ENCODE data around the gene VSIG4. TPM values are rescaled to one million over a fixed set of nuclear protein-coding genes. Genes with fewer than 3 reads are reported as not detected.

VSIG4 gene
- total RNA-seq, 1 experiment from 2014 or later, result not detected

- no CpG with 5 or more reads among the region's 1 CpG for WGBS (ENCODE audit: extremely low coverage, insufficient read length, low lambda C conversion rate)
- Histone ChIP-seq H3K14ac (ENCODE audit: insufficient read depth, low read length) (no peak overlapping the region), H2BK5ac (ENCODE audit: insufficient read length, low read length) (no peak overlapping the region), H3K79me1 (ENCODE audit: insufficient read depth, low read depth, low read length, poor library complexity, severe bottlenecking) (no peaks in the 10 kb centered on the region), H3K9ac (ENCODE audit: extremely low read depth, insufficient read length, low read length) (no peak overlapping the region), H3K9me3 (ENCODE audit: control insufficient read depth, low read depth, low read length) (peaks cover 34% of the 10 kb centered on the region), H3K4ac (ENCODE audit: low read depth, low read length) (no peak overlapping the region), H2AFZ (ENCODE audit: low read length) (no peak overlapping the region), H3K23me2 (ENCODE audit: insufficient read length, low read depth, low read length, poor library complexity, severe bottlenecking) (no peaks in the 10 kb centered on the region), H2BK20ac (ENCODE audit: low read depth, low read length, poor library complexity, severe bottlenecking) (no peak overlapping the region), H3T11ph (ENCODE audit: low read length) (no peak overlapping the region), H2BK12ac (ENCODE audit: insufficient read length, low read depth, low read length) (no peak overlapping the region), H3K79me2 (ENCODE audit: insufficient read depth, low read length) (no peaks in the 10 kb centered on the region), H4K20me1 (ENCODE audit: control insufficient read depth, insufficient read depth, insufficient read length) (no peaks in the 10 kb centered on the region), H3K23ac (ENCODE audit: insufficient read length, low read depth, low read length) (no peak overlapping the region), H2BK15ac (ENCODE audit: low read depth, low read length) (no peak overlapping the region), H3K56ac (ENCODE audit: insufficient read length, low read depth, low read length) (no peak overlapping the region), H3K4me1 (ENCODE audit: insufficient read depth, low read length) (no peaks in the 10 kb centered on the region), H2AK5ac (ENCODE audit: insufficient read length, low read length) (no peak overlapping the region), H3K18ac (ENCODE audit: insufficient read length, low read depth, low read length) (no peak overlapping the region), H4K91ac (ENCODE audit: insufficient read length, low read depth, low read length) (no peak overlapping the region), H4K5ac (ENCODE audit: insufficient read length, low read depth, low read length) (no peak overlapping the region), H3K27me3 (ENCODE audit: insufficient read depth, low read length) (no peaks in the 10 kb centered on the region), H3K4me2 (ENCODE audit: insufficient read depth, insufficient read length, low read length) (no peak overlapping the region), H3K27ac (ENCODE audit: insufficient read length, low read depth, low read length) (no peak overlapping the region), H4K8ac (replicated peaks; ENCODE audit: insufficient read length, low read depth, low read length) (no peak overlapping the region), H2BK120ac (ENCODE audit: low read depth, low read length, poor library complexity, severe bottlenecking) (no peak overlapping the region)
- Mint-ChIP-seq H3K4me3 (no peak overlapping the region), H3K4me1 (no peaks in the 10 kb centered on the region), H3K36me3 (ENCODE audit: insufficient read depth in 1 of 3, low read depth in 3 of 3) (peaks cover 5 to 10% (median 8%) of the 10 kb centered on the region in 3 experiments; a peak in 5 of 7 replicates), H3K27me3 (ENCODE audit: low read depth) (no peaks in the 10 kb centered on the region), H3K27ac (no peak overlapping the region), H3K9me3 (peaks cover 65 to 67% of the 10 kb centered on the region in 2 experiments)
- no peak for DNase-seq
- TF ChIP-seq CTCF (conservative IDR thresholded peaks at IDR 0.05), result no peak
Observed at GRCh38 chrX:66071126-66071525, 31.2 kb upstream of the VSIG4 start.
